NCI-H2196 (cell line): ENCODE measurements around the gene CBR4.
"Not testable (repeated sequence)": the region's sequence is repeated elsewhere in the genome, so short reads cannot be mapped to it uniquely, and the experiment has no call there.

Experiments
- DNase-seq: peaks from one replicate; lab custom pipeline; 2025; ENCODE audit not compliant: unreplicated experiment; lab: John Stamatoyannopoulos, UW

The CBR4 gene

DNA sequence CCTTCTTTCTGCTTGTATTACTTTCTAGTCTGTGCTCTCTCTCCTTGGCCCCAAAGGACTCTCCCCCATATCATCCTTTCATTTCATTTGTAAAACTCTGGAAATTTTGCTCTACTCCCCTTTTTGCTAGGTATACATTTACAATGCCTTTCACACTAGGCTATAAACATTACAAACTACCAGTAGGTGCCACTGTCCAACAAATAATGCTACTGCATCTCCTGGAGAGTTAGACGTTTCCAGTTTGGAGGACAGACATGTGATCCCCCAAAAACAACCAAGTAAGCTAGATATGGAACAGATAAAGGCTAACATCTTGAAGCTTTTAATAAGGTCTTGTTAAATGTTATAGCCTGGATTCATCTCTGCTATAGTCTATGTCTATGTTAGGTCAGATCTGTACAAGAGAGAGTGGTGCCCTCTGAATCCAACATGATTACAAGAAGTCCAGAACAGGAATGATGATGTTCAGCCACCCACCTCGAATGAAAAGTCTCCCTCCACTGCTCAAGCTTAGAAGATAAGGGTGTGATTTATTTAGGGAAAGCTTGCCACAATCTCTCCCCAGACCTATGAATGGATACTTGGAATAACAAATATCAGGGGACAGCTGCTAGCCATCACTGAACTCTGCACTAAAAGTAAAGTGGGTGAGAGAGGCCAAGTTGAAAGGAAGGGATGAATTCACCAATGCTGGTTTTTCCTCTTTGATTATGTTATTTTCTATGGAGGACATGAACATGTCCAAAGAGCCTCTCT is 14.3 kb downstream of the CBR4 start:
- DNase-seq: no peak

DNA sequence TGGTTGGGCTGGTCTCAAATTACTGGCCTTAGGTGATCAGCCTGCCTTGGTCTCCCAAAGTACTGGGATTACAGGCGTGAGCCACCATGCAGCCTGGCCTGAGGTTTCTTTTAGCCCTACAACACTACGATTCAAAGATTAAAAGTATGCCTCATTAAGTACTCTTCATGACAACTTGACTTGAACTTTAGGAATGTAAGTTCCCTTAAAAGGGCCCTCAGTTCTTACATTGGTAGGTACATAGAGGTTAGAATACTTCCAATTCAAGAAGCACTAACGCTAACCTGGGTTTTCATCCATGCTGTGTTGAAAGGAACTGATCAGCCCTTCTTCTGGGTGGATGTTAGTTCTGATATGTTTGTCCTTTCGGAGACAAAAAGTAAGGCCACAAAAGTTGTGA is 15.1 kb downstream of the CBR4 start:
- DNase-seq: no peak

DNA sequence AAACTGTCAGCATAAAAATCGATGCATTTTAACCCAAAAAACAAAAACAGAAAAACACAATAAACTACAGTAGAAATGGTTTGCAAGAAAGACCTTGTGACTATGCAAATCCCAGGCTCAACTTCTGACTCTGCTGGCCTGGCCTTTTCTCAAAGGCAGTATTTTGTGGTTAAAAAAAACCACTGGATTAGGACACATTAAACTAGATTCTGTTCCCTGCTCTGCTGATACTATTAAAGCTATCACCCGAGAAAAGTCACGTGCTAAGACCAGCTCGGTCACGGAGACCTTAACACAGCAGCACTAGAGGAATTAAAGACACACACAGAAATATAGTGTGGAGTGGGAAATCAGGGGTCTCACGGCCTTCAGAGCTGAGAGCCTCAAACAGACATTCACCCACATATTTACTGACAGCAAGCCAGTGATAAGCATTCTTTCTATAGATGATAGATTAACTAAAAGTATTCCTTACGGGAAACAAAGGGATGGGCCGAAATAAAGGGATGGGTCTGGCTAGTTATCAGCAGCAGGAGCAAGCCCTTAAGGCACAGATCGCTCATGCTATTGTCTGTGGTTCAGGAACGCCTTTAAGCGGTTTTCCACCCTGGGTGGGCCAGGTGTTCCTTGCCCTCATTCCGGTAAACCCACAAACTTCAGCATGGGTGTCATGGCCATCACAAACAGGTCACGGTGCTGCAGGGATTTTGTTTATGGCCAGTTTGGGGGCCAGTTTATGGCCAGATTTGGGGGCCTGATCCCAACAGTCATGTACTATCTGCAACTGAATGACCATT is 16.1 kb downstream of the CBR4 start:
- DNase-seq: no peak

DNA sequence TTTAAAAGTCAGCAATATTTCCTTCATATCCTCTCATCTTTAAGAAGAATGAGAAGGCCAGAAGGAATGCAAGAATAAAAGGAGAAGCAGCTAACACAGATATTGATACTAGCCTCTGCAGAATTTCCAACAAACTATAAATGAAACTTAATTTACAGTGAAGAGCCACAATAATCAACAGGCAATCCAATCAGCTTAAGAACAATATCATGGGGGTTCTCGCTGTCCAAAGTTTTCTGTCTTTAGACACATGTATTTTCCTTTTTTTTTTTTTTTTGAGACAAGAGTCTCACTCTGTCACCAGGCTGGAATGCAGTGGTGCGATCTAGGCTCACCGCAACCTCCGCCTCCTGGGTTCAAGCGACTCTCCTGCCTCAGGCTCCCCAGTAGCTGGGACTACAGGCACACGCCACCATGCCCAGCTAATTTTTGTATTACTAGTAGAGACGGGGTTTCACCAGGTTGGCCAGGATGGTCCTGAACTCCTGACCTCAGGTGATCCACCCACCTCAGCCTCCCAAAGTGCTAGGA is 17.0 kb downstream of the CBR4 start:
- not testable (repeated sequence) for DNase-seq

DNA sequence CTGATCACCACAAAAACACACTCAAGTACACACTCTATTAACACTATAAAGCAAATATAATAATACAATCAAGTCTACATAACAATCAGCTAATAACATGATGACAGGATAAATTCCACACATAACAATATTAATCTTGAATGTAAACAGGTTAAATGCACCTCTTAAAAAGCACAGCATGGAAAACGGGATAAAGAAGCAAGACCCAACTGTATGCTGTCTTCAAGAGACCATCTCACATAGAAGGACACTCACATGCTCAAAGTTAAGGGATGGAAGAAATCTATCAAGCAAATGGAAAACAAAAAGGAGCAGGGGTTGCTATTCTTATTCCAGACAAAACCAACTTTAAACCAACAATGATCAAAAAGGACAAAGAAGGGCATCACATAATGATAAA is 28.1 kb downstream of the CBR4 start:
- DNase-seq: no peak

DNA sequence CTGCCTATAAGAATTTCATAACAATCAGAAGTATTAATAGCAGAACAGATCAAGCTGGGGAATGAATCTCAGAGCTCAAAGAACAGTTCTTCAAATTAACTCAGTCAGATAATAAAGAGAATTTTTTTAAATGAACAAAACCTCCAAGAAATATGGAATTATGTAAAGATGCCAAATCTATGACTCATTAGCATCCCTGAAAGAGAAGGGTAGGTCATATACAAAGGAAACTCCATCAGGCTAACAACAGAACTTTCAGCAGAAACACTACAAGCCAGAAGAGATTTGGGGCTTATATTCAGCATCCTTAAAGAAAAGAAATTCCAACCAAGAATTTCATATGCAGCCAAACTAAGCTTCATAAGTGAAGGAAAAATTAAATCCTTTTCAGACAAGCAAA is 28.6 kb downstream of the CBR4 start:
- DNase-seq: no peak

DNA sequence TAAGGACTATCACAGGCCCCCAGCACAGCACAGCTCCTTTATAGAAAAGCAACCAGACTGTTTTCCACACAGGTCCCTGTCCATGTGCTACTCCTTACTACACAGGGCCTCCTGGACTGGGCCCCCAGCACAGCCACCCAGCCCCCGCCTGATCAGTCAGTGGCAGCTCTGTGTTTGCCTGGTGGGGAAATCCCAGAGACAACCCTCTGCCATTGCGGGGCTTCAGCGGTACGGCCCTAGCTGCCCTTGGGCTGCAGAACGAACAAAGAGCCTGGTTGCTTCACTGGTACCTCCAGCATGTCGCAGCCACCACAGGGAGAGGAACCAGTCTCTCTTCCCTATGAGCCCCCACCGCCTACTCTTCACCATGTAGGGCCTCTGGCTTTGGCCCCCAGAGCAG is 30.7 kb downstream of the CBR4 start:
- DNase-seq: no peak

DNA sequence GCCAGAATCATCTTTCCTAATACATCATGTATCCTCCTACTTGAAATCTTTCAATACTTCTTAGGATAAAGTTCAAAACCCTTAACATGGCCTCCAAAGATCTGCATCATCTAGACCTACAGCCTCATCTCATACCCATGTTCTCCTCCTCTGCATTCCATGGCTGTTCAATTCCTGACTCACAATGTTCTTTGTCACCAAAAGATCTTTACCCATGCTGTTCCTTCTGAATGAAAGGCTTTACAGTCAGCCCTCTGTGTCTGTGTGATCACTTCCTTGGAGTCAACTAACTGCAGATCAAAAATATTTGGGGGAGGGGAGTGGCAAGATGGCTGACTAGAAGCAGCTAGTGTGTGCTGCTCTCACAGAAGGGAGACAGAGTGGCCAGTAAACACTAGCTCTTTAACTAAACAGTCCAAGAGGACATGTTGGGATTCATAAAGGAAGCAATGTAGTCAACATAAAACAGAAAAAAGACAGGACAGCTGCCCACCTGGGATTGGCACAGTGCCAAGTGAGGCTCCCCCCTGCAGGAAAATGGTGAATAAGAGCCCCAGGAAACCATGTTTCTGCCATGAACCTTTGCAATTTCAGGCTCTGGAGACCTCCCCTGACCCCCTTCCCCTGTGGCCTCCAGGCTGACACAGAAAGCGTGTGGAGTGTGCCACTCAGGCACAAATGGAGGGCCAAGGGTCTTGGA is 31.9 kb downstream of the CBR4 start:
- DNase-seq: no peak

DNA sequence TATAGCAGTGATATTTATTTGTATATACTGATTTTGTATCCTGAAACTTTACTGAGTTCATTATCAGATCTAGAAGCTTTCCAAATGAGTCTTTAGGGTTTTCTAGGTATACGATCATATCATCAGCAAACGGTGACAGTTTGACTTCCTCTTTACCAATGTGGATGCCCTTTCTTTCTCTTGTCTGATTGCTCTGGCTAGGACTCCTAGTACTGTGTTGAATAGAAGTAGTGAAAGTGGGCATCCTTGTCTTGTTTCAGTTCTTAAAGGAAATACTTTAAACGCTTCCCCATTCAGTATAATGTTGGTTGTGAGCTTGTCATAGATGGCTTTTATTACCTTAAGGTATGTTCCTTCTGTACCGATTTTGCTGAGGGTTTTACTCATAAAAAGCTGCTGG is 37.5 kb downstream of the CBR4 start:
- no peak for DNase-seq

DNA sequence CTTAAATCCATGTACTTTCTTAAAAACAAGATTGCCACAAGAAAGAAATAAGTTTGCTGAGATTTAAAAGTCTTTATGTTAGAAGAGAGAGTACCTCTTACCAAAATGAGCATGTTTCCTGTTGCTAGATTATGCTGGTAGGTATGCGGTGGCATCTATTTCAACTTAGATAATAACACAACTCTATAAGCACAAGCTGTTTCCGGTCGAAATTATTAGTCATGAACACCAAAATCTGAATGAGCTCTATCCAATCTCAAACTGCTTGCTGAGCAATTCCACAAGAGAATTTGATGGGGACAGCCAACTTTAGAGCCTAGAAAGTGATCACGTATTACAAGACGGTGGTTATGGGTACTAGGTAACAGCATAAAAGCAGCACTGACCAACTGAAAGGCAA is 49.3 kb downstream of the CBR4 start:
- no peak for DNase-seq

DNA sequence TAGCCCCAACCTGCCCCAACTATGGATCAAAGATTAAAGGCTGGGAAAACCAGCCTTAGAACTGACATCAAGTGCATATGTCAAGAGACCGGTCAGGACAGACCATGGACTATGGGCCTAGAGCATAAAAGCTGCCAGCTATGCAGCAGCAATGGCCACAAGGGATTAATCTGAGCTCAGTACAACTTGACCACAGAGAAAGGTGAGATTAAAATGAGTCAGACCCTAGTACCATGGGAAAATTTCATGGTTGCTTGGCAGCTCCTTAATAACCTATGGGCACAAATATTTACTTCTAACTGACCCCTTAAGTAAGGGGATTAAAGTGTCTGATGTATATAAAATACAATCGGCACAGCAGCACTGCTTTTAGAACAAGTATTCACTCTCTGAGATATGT is 54.4 kb downstream of the CBR4 start:
- no peak for DNase-seq

DNA sequence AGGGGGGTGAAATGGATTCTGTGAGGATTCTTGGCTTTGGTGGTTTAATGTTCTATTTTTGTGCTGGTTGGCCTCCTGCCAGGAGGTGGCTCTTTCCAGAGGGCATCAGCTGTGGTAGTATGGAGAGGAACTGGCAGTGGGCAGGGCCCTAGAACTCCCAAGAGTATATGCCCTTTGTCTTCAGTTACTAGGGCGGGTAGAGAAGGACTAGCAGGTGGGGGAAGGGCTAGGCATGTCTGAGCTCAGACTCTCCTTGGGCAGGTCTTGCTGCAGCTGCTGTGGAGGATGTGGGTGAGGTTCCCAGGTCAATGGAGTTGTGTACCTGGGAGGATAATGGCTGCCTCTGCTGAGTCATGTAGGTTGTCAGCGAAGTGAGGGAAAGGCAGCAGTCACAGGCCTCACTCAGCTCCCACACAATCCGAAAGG is 57.2 kb downstream of the CBR4 start:
- not testable (repeated sequence) for DNase-seq

DNA sequence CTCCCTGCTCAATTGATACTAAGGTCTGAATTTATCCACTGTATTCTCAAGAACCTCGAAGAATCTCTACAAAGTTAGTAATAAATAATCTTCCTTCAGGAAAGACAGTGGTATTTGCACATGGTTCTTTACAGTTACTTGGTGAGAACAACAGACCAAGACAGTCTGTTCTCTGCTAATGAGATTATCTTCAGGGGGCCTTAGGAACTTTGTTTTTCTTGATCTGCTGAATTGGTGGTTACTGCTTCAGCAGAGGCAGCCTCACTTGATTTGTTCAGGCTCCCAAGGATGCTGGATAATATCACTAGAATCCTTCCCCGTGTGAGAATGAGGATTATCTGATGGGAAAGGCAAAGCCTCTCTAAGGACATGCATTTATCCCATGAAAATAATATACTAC is 64.8 kb downstream of the CBR4 start:
- no peak for DNase-seq

DNA sequence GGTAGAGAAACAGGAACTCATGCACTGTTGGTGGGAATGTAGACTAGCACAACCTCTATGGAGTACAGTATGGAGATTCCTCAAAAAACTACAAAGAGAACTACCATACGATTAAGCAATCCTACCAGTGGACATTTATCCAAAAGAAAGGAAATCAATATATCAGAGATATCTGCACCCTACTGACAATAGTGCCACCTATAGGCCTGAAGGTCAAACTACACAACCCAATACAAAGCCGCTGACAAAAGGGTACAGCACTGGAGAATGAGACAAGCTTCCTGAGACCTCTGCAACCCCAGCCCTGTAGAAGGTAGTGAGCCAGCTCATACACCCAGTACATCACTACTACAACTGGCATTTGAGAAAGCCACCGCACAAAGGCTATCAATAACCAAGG is 67.1 kb downstream of the CBR4 start:
- no peak for DNase-seq
